ENCODE results near the gene PRKCA.

Gene PRKCA

GRCh38 chr17:66415366-66416206 lies 113.2 kb downstream of the PRKCA start:
- DNase-seq = no peak

DNA sequence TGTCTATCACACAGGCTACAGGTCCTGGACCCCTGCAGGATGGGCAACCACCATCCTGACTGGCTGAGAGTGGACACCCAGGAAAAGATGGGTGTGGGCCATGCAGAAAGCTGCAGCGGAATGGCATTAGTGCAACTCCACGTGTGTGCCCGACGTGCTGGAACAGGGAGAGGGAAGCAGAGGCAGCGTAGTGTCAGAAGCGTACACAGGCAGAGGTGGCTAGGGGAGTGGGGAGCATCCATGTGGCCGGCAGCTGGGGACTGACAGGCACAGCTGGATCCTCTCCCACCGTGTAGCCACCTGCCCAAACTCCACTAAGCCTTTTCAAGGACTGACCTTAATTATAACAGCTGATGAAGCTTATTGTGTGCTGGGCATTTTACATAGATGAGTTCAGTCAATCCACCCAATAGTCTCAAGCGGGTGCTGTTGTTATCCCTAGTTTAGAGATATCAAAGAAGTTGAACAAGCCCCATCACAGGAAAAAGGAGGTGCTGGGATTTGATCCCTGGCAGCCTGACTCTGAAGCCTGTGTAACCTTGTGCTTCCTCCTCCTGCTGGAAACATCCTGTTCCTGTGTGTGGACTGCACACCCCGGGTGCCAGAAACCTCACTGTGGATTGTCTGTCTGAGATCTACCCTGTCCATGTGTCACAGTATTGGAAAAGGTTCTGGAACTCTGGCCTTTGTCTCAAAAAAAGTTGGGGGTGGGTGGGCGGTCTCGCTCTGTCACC lies 114.0 kb downstream of the PRKCA start:
- no peak for DNase-seq

DNA sequence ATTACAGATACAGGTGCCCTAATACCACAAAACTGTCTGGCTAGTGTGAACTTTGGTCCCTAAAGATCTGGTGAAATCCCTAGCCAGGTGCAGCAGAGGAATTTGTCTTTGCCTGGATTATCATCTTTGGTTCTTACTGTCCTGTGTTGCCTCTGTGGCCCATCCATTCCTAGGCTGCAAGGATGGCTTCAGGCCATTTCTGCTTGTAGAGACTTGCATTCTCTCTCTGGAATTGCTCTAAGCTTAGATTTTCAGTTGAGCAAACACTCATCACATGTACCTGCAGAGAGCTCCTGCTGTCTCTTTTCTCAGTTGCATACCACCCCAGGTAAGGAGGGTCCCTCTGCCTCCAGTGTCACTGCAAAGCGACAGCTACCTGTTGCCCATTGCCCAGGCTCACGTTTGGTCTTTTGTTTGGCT lies 114.9 kb downstream of the PRKCA start:
- DNase-seq = no peak

DNA sequence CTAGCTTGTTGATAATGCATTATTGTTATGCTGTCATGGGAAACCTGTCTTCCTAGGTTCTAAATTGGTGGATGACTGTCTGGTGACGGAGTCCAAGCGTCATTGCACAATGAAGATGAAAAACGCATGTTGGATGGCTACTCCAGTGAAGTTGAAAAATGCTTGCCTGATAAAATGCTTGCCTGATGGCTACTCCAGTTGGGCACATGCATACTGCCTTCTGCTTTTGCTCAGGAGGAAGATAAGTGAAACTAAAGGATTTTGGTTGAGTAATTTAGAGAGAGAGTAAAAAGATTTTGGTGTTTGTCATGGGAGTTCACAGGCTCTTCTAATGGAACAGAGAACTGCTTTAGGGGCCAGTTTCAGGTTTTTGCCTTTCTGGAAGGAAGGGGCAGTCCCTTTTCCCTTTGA lies 118.6 kb downstream of the PRKCA start:
- no peak for DNase-seq

- peak; percentile 65 for DNase-seq
Observed at GRCh38 chr17:66422186-66422585, 119.8 kb downstream of the PRKCA start.

DNA sequence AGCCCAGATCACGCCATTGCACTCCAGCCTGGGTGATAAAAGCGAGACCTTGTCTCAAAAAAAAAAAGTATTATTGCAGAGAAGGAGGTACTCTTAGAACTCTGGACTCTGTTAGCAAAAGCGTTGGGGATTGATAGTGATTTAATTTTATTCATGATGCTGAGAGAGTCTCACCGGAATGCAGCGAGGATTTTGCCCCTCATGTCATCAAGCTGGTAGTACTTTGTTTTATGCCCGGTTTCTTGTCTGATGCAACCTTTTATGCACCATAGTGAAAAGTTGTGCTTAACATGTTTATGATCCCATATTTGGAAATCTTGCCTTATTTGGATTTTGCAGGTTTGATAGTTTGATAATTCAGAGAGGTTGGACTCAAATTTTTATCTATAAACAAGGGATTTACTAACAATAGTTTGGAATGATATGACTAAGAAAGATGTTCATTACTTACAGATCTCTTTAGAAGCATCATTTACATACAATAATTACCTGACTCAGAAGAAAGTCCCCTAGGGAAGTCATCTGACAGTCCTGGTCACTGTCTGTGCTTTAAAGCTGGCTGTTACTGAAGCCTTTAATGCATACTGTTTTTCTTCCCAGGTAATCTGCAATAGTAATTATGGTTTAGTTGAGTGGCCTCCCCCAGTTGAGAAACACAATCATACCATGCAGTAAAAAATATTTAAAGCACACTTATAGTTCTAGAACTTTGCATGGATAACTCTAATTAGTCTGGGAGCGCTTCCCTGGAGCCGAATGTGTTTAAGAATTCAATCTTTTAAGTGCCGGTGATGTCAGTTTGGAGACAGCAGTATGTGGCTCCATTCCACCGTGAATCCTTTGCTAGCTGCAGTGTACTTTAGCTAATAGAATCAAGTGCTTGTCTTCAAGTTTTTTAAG lies 120.9 kb downstream of the PRKCA start:
- peak; percentile 67 for DNase-seq

DNA sequence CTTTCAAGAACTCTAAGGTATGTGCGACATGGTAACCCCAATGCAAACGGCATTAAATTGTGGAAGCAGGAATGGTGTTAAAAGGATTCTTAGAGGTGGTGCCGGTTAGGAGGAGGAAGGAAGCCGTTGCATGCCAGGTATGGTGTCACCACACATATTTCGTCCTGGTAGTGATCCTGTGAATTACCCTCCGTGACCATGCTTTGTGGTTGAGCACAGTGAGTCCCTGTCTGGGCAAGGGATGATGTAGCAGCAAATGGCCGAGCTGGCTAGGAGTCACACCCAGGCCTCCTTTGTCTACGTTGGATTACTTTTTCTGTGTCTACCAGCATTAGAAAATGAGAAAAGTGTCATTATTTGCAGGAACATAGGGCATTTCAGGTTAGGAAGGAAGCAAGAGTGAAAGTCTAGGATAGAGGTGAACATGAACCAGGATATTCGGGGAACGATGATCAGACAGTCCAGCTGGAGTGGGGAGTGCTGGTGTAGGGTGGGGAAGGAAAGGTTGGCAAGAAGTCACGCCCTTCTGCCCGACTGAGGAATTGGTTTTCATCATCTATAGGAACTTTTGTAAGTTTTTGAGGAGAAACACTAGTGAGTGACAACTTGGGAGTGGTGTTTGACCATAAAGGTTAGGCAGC lies 123.5 kb downstream of the PRKCA start:
- DNase-seq = no peak

- DNase-seq = peak; percentile 40
Observed at GRCh38 chr17:66426397-66427033, 124.1 kb downstream of the PRKCA start.

- no peak for DNase-seq
Observed at GRCh38 chr17:66427134-66427533, 124.7 kb downstream of the PRKCA start.

DNA sequence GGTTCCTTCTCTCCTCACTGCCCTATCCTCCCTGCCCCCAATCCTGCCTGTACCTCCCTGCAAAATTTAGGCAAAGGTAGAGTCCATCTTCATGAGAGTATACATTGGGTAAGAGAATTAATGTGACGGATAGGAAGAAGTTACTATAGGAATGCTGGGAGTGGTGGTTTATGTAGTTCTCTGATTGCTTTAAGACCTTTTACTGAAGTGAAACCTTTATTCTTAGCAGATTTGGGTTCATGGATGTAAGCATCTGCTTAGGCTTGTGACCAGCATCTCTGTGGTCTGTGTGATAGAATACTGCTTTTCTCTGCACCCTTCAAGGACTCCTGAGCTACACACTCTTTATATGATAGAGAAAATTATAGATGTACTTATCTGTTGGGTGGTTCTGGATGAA lies 127.3 kb downstream of the PRKCA start:
- DNase-seq = no peak

DNA sequence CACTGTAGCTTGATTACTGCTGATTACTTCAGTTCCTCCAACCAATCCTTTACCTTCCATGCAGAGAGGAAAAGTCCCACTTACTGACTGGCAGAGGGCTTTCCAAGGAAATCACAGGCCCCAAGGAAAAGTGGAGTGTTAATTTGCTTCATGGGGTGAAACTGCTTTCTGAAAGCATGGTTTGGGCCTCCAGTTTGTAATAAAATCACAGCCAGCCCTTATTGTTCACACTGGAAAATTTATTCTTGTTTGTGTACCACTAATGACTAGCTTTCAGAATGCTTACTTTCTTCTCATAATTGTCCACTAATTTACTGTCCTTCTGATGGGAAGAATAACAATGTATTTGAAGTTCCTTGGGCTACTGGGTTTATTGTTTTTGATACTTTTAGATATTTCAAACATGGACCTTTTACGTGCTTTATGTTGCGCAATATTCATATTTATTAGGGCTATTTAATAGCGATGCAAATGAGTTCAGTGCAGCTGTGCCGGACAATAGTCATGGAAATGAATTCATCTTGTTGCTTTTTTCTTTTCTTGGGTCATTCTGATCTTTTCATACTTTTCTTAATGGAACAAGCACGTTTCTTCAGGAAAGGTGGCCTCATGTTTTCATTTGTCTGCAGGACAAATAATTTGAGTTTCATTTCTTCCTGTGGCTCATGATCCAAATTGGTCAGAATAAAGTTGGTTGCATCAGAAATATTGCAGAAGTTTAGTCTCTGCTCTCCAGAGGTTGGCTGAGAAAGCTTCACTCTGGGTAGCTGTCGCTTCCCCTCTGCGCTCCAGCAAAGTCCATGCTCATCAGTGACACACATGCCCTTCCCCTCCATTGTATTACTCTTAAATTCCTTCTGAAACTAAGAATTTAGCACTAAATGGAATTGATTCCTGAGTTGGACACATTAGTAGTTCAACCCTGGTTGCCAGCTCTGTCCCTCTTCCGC lies 128.7 kb downstream of the PRKCA start:
- peak; percentile 33 for DNase-seq

GRCh38 chr17:66431910-66432309 lies 129.5 kb downstream of the PRKCA start:
- peak; percentile 83 for DNase-seq

DNA sequence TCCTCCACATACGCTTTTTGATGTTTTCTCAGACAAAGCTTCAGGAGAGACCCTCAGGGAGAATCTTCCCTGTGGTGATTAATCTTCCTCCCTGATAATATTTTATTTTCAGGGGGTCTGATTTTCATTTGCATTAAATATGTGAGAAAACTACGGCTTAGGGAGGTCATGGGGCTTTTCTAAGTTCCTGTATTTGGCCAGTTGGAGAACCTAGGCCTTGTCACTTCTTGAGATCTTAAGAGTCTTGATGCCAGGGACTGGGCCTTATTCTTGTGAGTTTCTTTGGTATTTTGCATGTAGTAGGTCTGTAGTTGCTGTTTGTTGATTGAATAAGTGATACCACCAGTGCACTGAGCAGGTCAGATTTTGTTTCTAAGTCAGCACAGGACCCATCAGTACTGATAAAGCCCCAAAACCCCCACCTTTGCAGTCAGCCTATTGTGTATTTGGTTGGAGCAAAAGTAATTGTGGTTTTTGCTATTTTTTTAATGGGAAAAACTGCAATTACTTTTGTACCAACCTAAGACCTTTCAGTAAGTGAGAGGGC lies 130.1 kb downstream of the PRKCA start:
- no peak for DNase-seq

DNA sequence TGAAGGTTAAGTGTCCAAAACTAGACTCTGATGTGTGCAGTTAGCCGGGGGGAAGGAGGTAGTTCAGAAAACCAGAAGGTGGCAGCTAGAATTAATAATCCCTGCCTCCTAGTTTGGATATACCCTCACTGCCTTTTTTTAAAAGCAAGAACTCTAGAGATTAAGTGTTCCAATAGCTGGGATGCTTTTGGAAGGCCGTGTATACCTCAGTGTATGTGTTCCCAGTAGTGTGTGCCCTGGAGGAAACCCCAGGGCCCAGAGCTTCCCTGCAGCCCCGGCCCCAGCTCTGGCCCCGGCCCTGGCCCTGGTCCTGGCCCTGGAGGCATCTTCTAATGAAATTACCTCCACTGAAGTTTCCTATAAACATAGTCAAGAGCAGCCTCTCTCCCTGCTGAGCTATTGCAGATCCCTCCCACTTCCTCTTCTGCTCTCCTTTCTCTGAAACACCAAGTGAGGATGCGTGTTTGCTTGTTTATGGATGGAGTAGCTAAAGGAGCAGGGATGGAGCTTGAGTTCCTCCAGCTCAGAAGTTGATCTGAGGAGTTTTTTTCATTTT lies 130.7 kb downstream of the PRKCA start:
- DNase-seq = peak; percentile 20

- no peak for DNase-seq
Observed at GRCh38 chr17:66435182-66435581, 132.8 kb downstream of the PRKCA start.

GRCh38 chr17:66436631-66437030 lies 134.2 kb downstream of the PRKCA start:
- no peak for DNase-seq

GRCh38 chr17:66437476-66438026 lies 135.1 kb downstream of the PRKCA start:
- DNase-seq = no peak

- no peak for DNase-seq
Observed at GRCh38 chr17:66438101-66438500, 135.7 kb downstream of the PRKCA start.

- no peak for DNase-seq
Observed at GRCh38 chr17:66441101-66441661, 138.8 kb downstream of the PRKCA start.

Measured in fibroblast of skin of scalp (primary cell).